Ascending aorta (tissue), 2 donors: ENCODE measurements around the gene TCEAL9. TPM values are rescaled to one million over a fixed set of nuclear protein-coding genes. Genes with fewer than 3 reads are reported as not detected.

ENCODE experiments used
- DNase-seq, 2 donors: peaks; one replicate each; pipeline ENCODE4 v3.0.0-alpha.2; 2019; ENCODE audit warnings: low spot score in 2 of 2
- H3K27ac ChIP-seq, 2 donors: fragments of 200-600 bp; sonication (generic); one replicate each; pipeline ENCODE4 v1.5.1; 2016 to 2017; ENCODE audit warnings: mild to moderate bottlenecking in 1 of 2
- H3K27me3 ChIP-seq: fragments of 200-600 bp; sonication (generic); one replicate; pipeline ENCODE4 v1.5.1; 2017
- H3K36me3 ChIP-seq, 2 donors: fragments of 200-600 bp; sonication (generic); one replicate each; pipeline ENCODE4 v1.5.1; 2016
- H3K4me1 ChIP-seq, 2 donors: fragments of 200-600 bp; sonication (generic); one replicate each; pipeline ENCODE4 v1.5.1; 2016 to 2017; ENCODE audit warnings: mild to moderate bottlenecking in 1 of 2
- H3K4me3 ChIP-seq, 2 donors: fragments of 200-600 bp; sonication (generic); one replicate each; pipeline ENCODE4 v1.5.1; 2016 to 2017; ENCODE audit warnings: mild to moderate bottlenecking in 1 of 2
- H3K9me3 ChIP-seq, 2 donors: fragments of 200-600 bp; sonication (generic); one replicate each; pipeline ENCODE4 v1.5.1; 2016
- intact Hi-C: fragments of 100-400 bp; cut with DNase I; formaldehyde crosslinking; loops from one replicate; pipeline ENCODE4 v1.15.1; 2023
- total RNA-seq: library from RNA; depleted of rRNA; stranded (reverse); fragments of >200 nt; gene quantifications from one replicate; pipeline ENCODE4 v1.1.0, GENCODE V29; 2016
- TF ChIP-seq, protein P1 (sequence below), 3 experiments: fragments of 200-600 bp in 2 of 3; fragments of 450-650 bp in 1 of 3; sonication (generic) in 2 of 3; IDR thresholded peaks; one replicate each; pipeline ENCODE4 v1.5.1; 2016 to 2019; ENCODE audit warnings: antibody characterized with exemption in 3 of 3, mild to moderate bottlenecking in 1 of 3, moderate library complexity in 1 of 3

The TCEAL9 gene
- total RNA-seq, 1 donor from 2014 or later, result 20.9 TPM

DNA sequence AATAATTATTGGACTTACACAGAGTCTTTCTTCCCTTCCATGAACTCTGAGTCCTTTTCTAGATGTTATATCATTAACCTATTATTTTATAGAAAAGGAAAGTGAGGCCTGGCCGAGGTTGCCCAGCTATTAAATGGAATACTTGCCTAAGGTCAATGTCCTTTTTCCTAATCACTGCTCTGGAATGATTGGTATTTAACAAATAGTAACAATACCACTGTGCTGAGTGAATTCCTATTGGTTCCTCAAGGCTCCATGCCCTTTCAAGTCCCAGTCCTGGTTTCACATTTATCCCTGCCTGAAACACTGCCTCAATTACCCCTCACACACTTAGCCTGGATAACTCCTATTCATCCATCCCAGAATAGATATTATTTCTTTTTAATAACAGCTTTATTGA, 6.2 kb downstream of the TCEAL9 start:
- intact Hi-C loops, result no loop called here
- Histone ChIP-seq H3K27ac (no peak overlapping the region), H3K9me3 (no peaks in the 10 kb centered on the region), H3K36me3 (no peaks in the 10 kb centered on the region), H3K27me3 (no peaks in the 10 kb centered on the region), H3K4me3 (no peak overlapping the region), H3K4me1 (no peaks in the 10 kb centered on the region)
- DNase-seq, result no peak
- TF ChIP-seq, protein P1, sequence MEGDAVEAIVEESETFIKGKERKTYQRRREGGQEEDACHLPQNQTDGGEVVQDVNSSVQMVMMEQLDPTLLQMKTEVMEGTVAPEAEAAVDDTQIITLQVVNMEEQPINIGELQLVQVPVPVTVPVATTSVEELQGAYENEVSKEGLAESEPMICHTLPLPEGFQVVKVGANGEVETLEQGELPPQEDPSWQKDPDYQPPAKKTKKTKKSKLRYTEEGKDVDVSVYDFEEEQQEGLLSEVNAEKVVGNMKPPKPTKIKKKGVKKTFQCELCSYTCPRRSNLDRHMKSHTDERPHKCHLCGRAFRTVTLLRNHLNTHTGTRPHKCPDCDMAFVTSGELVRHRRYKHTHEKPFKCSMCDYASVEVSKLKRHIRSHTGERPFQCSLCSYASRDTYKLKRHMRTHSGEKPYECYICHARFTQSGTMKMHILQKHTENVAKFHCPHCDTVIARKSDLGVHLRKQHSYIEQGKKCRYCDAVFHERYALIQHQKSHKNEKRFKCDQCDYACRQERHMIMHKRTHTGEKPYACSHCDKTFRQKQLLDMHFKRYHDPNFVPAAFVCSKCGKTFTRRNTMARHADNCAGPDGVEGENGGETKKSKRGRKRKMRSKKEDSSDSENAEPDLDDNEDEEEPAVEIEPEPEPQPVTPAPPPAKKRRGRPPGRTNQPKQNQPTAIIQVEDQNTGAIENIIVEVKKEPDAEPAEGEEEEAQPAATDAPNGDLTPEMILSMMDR (IDR thresholded peaks at IDR 0.05), result no peak

DNA sequence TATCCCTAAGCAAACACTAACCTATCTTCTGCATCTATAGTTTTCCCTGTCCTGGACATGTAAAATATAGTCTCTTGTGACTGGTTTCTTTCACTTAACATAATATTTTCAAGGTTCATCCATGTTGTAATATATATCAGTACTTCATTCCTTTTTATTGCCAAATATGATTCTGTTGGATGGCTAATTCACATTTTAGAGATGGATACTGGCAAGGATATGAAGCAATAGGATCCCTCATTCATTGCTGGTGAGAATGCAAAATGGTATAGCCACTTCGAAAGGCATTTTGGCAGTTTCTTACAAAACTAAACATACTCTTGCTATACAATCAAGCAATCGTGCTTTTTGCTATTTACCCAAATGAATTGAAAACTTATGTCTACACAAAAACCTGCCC, 6.7 kb downstream of the TCEAL9 start:
- Histone ChIP-seq H3K4me1 (no peaks in the 10 kb centered on the region), H3K27ac (no peak overlapping the region), H3K4me3 (no peak overlapping the region), H3K27me3 (no peaks in the 10 kb centered on the region), H3K36me3 (no peaks in the 10 kb centered on the region), H3K9me3 (no peaks in the 10 kb centered on the region)
- TF ChIP-seq, protein P1 (IDR thresholded peaks at IDR 0.05), result no peak
- no peak for DNase-seq
- intact Hi-C loops, result no loop called here

DNA sequence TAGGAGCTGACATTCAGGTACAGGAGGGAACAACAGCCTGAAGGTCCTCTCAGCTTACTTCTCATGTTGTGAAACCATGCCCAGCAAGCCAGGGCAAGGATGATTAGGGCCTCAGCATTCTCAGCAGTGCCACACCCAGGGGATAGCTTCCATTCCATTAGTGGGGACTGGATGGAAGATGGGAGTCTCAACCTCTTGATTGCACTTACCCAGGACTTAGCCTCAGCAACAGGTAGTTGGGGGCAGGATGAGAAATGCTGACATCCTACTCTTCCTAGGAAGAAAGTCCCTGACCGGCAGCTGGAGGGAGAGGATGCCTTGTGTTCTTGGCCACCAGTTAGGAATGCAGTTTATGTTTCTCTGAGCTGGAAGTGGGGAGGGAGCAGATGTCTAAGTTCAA, 11.2 kb downstream of the TCEAL9 start:
- no peaks in the 10 kb centered on the region for H3K27me3 ChIP-seq
- H3K4me1 ChIP-seq, result no peaks in the 10 kb centered on the region
- no peak overlapping the region for H3K27ac ChIP-seq
- no peak for DNase-seq
- H3K36me3 ChIP-seq, result no peaks in the 10 kb centered on the region
- intact Hi-C loops, result no loop called here
- H3K4me3 ChIP-seq, result no peak overlapping the region
- TF ChIP-seq, protein P1 (IDR thresholded peaks at IDR 0.05), result no peak
- no peaks in the 10 kb centered on the region for H3K9me3 ChIP-seq

DNA sequence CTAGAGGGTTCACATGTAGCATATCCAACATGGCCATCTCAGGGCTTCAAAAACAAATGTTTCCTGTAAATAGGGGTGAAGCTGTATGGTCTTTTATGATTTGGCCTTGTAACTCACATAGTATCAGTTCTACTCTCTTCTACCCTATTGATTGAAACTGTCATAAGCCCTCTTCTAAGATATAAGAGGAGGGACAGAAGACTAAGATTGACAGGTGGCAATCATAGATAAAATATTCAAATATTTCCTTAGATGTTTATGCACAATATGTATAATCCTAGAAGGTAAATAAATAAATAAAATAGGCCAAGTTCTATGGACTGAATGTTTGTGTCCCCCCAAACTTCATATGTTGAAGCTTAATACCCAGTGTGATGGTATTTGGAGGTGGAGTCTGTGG, 13.2 kb downstream of the TCEAL9 start:
- no peaks in the 10 kb centered on the region for H3K4me1 ChIP-seq
- H3K36me3 ChIP-seq, result no peaks in the 10 kb centered on the region
- H3K9me3 ChIP-seq, result no peaks in the 10 kb centered on the region
- TF ChIP-seq, protein P1 (IDR thresholded peaks at IDR 0.05), result no peak
- DNase-seq, result no peak
- H3K27me3 ChIP-seq, result no peaks in the 10 kb centered on the region
- intact Hi-C loops, result no loop called here
- H3K4me3 ChIP-seq, result no peak overlapping the region
- H3K27ac ChIP-seq, result no peak overlapping the region

DNA sequence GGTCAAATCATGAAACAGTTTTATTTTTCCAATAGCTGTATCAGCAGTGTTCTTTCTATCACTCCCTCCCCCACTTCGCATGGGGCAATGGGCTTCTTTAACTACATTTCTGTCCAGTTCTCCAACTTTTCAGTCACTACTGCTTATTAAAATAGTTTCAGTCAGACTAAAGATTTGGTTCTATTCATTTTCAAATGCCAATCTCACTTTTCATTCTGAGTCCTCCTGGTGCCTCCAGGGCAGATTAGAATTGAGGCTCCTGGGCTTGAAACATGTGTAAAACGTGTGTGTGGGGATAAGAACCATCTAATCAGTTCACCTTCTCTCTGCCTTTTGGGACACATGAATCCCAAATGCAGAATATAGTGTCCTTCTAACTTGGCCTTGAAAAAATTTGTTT, 16.6 kb downstream of the TCEAL9 start:
- Histone ChIP-seq H3K4me1 (no peaks in the 10 kb centered on the region), H3K27ac (no peak overlapping the region), H3K36me3 (no peaks in the 10 kb centered on the region), H3K4me3 (no peak overlapping the region), H3K9me3 (no peaks in the 10 kb centered on the region), H3K27me3 (no peaks in the 10 kb centered on the region)
- intact Hi-C loops, result no loop called here
- no peak for DNase-seq
- TF ChIP-seq, protein P1 (IDR thresholded peaks at IDR 0.05), result no peak

DNA sequence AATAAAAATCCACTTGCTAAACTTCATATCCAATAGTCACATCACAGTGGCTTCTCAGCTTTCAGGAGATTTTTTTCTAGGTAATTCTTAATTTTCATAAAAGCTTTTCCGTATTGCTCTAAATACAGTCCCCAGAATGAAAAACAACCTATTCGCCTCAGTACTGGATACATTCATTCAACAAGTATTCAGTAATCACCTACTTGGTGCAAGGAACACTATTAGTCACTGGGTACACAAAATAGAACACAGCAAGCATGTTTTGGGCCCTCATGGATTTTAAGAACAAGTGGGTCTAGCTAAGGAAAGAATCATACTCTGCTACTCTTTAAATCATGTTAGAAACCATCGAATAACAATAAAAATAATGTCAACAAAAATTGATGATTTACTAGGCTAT, 17.3 kb downstream of the TCEAL9 start:
- Histone ChIP-seq H3K4me3 (no peak overlapping the region), H3K4me1 (no peaks in the 10 kb centered on the region), H3K27ac (no peak overlapping the region), H3K9me3 (no peaks in the 10 kb centered on the region), H3K27me3 (no peaks in the 10 kb centered on the region), H3K36me3 (no peaks in the 10 kb centered on the region)
- TF ChIP-seq, protein P1 (IDR thresholded peaks at IDR 0.05), result no peak
- intact Hi-C loops, result no loop called here
- no peak for DNase-seq
